ENCODE data around the gene COL2A1. TPM values are rescaled to one million over a fixed set of nuclear protein-coding genes. Genes with fewer than 3 reads are reported as not detected.

COL2A1 gene
- total RNA-seq, 1 experiment from 2014 or later = 10.8 TPM

- no peak overlapping the region for H3K4ac ChIP-seq (ENCODE audit: low read depth, low read length)
- no peaks in the 10 kb centered on the region for H3K4me1 ChIP-seq (ENCODE audit: insufficient read depth, low read length)
- peaks cover 2% of the 10 kb centered on the region for H3K23me2 ChIP-seq (ENCODE audit: insufficient read length, low read depth, low read length, poor library complexity, severe bottlenecking)
- no peak overlapping the region for H2BK5ac ChIP-seq (ENCODE audit: insufficient read length, low read length)
- no peak overlapping the region for H3K23ac ChIP-seq (ENCODE audit: insufficient read length, low read depth, low read length)
- H4K5ac ChIP-seq (ENCODE audit: insufficient read length, low read depth, low read length) = no peak overlapping the region
- no peak overlapping the region for H2BK12ac ChIP-seq (ENCODE audit: insufficient read length, low read depth, low read length)
- no peaks in the 10 kb centered on the region for H3K27me3 ChIP-seq (ENCODE audit: insufficient read depth, low read length)
- no peak overlapping the region for H3K9ac ChIP-seq (ENCODE audit: extremely low read depth, insufficient read length, low read length)
- no peak overlapping the region for H2BK20ac ChIP-seq (ENCODE audit: low read depth, low read length, poor library complexity, severe bottlenecking)
- no peaks in the 10 kb centered on the region for H3K79me2 ChIP-seq (ENCODE audit: insufficient read depth, low read length)
- no CpG with 5 or more reads among the region's 6 CpGs for WGBS (ENCODE audit: extremely low coverage, insufficient read length, low lambda C conversion rate)
- H3K56ac ChIP-seq (ENCODE audit: insufficient read length, low read depth, low read length) = no peak overlapping the region
- H3K79me1 ChIP-seq (ENCODE audit: insufficient read depth, low read depth, low read length, poor library complexity, severe bottlenecking) = no peaks in the 10 kb centered on the region
- no peak overlapping the region for H3K4me2 ChIP-seq (ENCODE audit: insufficient read depth, insufficient read length, low read length)
- no peak overlapping the region for H3T11ph ChIP-seq (ENCODE audit: low read length)
- no peak overlapping the region for H4K8ac ChIP-seq (replicated peaks; ENCODE audit: insufficient read length, low read depth, low read length)
- no peak overlapping the region for H3K14ac ChIP-seq (ENCODE audit: insufficient read depth, low read length)
- no peak overlapping the region for H2BK15ac ChIP-seq (ENCODE audit: low read depth, low read length)
- H3K27me3 Mint-ChIP-seq (ENCODE audit: low read depth) = peaks cover 40% of the 10 kb centered on the region
- H3K4me1 Mint-ChIP-seq = peaks cover 13 to 20% of the 10 kb centered on the region in 2 experiments
- peak; percentile 17 for DNase-seq
- no peak overlapping the region for H2BK120ac ChIP-seq (ENCODE audit: low read depth, low read length, poor library complexity, severe bottlenecking)
- H3K27ac Mint-ChIP-seq = no peak overlapping the region
- H3K36me3 Mint-ChIP-seq (ENCODE audit: insufficient read depth in 1 of 3, low read depth in 3 of 3) = no peaks in the 10 kb centered on the region
- no peak overlapping the region for H2AK5ac ChIP-seq (ENCODE audit: insufficient read length, low read length)
- no peak overlapping the region for H2AFZ ChIP-seq (ENCODE audit: low read length)
- H3K9me3 Mint-ChIP-seq = no peaks in the 10 kb centered on the region
- no peak overlapping the region for H3K27ac ChIP-seq (ENCODE audit: insufficient read length, low read depth, low read length)
- H4K20me1 ChIP-seq (ENCODE audit: control insufficient read depth, insufficient read depth, insufficient read length) = no peaks in the 10 kb centered on the region
- no peak overlapping the region for H4K91ac ChIP-seq (ENCODE audit: insufficient read length, low read depth, low read length)
- no peaks in the 10 kb centered on the region for H3K9me3 ChIP-seq (ENCODE audit: control insufficient read depth, low read depth, low read length)
- TF ChIP-seq, protein P1, sequence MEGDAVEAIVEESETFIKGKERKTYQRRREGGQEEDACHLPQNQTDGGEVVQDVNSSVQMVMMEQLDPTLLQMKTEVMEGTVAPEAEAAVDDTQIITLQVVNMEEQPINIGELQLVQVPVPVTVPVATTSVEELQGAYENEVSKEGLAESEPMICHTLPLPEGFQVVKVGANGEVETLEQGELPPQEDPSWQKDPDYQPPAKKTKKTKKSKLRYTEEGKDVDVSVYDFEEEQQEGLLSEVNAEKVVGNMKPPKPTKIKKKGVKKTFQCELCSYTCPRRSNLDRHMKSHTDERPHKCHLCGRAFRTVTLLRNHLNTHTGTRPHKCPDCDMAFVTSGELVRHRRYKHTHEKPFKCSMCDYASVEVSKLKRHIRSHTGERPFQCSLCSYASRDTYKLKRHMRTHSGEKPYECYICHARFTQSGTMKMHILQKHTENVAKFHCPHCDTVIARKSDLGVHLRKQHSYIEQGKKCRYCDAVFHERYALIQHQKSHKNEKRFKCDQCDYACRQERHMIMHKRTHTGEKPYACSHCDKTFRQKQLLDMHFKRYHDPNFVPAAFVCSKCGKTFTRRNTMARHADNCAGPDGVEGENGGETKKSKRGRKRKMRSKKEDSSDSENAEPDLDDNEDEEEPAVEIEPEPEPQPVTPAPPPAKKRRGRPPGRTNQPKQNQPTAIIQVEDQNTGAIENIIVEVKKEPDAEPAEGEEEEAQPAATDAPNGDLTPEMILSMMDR (conservative IDR thresholded peaks at IDR 0.05) = no peak
- H3K4me3 Mint-ChIP-seq = no peak overlapping the region
- no peak overlapping the region for H3K18ac ChIP-seq (ENCODE audit: insufficient read length, low read depth, low read length)
Observed at GRCh38 chr12:47939009-47939601, 65.2 kb downstream of the COL2A1 start.

Data from H9 (cell line).